ENCODE measurements around the gene CYREN. TPM values are rescaled to one million over a fixed set of nuclear protein-coding genes. Genes with fewer than 3 reads are reported as not detected.

CYREN gene
- total and polyA plus RNA-seq, 9 of the 15 experiments (the other 6 are each of a cell fraction or from before 2014, with no cell fraction given): 13.9 to 108 (median 88.8) TPM

GRCh38 chr7:135147899-135148721 is 22.4 kb downstream of the CYREN start, which contains the start of gene TMEM140 (continued):
- TF ChIP-seq PREB (CRISPR knock-in tag; IDR thresholded peaks at IDR 0.05): no peak
- no peak for TF ChIP-seq ZNF282 (CRISPR knock-in tag; IDR thresholded peaks at IDR 0.05)
- TF ChIP-seq ZNF41 (CRISPR knock-in tag; conservative IDR thresholded peaks at IDR 0.05): no peak
- no peak for TF ChIP-seq BHLHE40 (IDR thresholded peaks at IDR 0.05; ENCODE audit: low read length)
- TF ChIP-seq DACH1 (IDR thresholded peaks at IDR 0.05; ENCODE audit: partially characterized antibody): peak; percentile 86
- TF ChIP-seq TEAD1 (CRISPR knock-in tag; IDR thresholded peaks at IDR 0.05): peak in 1 of 2 experiments; percentile 71; a peak in 1 of 4 replicates
- 0 out of 4 replicates have a peak, but pooled peaks of 1 of the 2 experiments have one; percentile 40 for TF ChIP-seq HDAC1 (IDR thresholded peaks at IDR 0.05)
- no peak for TF ChIP-seq ZBTB34 (CRISPR knock-in tag; IDR thresholded peaks at IDR 0.05)
- no peak; the same call in 1 of the 2 replicates for TF ChIP-seq CTBP1 (IDR thresholded peaks at IDR 0.05; ENCODE audit: borderline replicate concordance)
- TF ChIP-seq ZC3H4 (CRISPR knock-in tag; IDR thresholded peaks at IDR 0.05; ENCODE audit: borderline replicate concordance): no peak
- no peak for TF ChIP-seq MXD1 (CRISPR knock-in tag; IDR thresholded peaks at IDR 0.05; ENCODE audit: borderline replicate concordance, poor library complexity, severe bottlenecking)
- TF ChIP-seq CBX8 (IDR thresholded peaks at IDR 0.05; ENCODE audit: borderline replicate concordance, extremely low read depth, low read depth, low read length, poor library complexity, severe bottlenecking): no peak
- TF ChIP-seq PTRF (tag; IDR thresholded peaks at IDR 0.05): no peak
- TF ChIP-seq NR2F6 (CRISPR knock-in tag; IDR thresholded peaks at IDR 0.05): no peak
- TF ChIP-seq YBX1 (IDR thresholded peaks at IDR 0.05): no peak
- TF ChIP-seq PHF8 (IDR thresholded peaks at IDR 0.05; ENCODE audit: borderline replicate concordance, low read length): no peak; the same call in 1 of the 2 replicates
- no peak for TF ChIP-seq SP1 (CRISPR knock-in tag; IDR thresholded peaks at IDR 0.05)
- TF ChIP-seq CREB5 (CRISPR knock-in tag; IDR thresholded peaks at IDR 0.05): no peak
- peak; percentile 68 for TF ChIP-seq ZNF165 (CRISPR knock-in tag; IDR thresholded peaks at IDR 0.05; ENCODE audit: borderline replicate concordance)
- TF ChIP-seq CGGBP1 (CRISPR knock-in tag; IDR thresholded peaks at IDR 0.05): no peak
- no peak for TF ChIP-seq ZNF280B (CRISPR knock-in tag; IDR thresholded peaks at IDR 0.05)
- no peak for TF ChIP-seq ZNF134 (CRISPR knock-in tag; conservative IDR thresholded peaks at IDR 0.05)
